GM18873 (cell line): ENCODE measurements around the gene USO1.
A peak's percentile ranks its signal among the peaks of the same experiment; 100 is the strongest.
"Not testable (repeated sequence)": the region's sequence is repeated elsewhere in the genome, so short reads cannot be mapped to it uniquely, and the experiment has no call there.

Experiments used
- ATAC-seq: cut with Tn5 transposase; IDR thresholded peaks from one replicate; pipeline ENCODE4 v1.9.1; 2021; ENCODE audit warnings: mild to moderate bottlenecking, moderate library complexity, moderate number of reproducible peaks; ENCODE audit not compliant: unreplicated experiment, low FRiP score

USO1 gene

DNA sequence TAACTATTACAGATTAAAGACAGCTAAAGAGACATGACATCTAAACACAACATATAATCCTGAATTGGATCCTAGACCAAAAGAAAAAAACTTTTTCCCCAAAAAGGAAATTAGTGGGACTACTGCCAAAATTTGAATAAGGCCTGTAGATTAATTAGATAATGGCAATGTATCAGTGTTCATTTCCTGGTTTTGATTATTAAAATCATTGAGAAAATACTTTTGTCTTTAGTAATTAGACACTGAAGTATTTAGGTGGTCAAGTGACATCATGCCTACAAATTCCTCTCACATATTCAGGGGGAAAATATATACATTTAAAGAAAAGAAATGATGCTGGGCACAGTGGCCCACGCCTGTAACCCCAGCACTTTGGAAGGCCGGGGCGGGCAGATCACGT, 10.4 kb upstream of the USO1 start:
- ATAC-seq, result no peak

DNA sequence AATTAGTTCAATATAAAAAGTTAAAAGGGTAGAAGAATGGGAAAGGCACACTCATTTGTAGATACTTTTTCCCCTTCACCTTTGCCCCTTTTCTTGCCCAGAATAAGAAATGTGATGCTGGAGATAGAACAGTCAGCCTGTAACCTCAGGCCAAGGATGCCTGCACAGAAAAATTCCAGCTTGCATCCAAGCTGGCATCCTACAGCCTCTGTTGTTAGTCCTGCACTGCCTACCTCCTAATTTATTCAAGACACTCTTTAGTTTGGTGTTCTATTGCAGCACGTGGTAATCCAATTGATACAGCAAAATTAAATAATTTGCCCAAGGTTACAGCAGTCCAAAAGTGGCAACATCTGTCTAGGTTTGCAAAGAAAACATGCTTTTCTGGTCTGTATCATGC, 9.7 kb upstream of the USO1 start:
- no peak for ATAC-seq

DNA sequence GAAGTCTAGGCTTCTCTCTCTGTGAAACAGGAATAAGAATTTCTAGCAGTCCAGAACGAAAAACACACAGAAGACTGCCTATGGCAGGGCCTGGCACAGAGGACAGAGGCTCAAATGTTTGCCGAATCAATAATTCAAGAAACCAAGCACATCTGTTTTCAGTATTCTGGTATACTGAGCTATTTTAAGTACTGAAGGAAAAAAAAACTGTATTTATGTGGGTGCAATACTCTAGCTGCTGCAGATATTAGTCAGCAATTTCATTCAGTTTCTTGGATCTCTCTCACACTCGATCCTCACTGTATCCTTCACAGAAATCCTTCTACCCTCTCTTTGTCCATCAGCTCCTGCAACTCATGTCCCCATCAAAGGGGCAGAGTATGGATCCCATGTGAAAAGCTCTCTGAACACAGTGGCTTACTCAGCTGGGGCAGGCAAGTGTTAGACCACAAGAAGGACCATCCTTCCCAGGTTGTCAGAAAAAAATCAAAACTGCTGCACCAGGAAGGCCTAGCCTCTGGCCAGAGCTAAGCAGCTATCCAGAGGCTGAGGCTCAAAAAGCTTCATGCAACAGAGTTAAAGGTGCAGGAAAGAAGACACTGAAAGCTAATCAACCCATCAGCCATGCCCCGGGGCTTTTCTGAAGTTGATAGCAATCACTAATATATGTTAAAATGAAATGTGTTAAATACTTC, 9.1 kb upstream of the USO1 start:
- ATAC-seq, result no peak

DNA sequence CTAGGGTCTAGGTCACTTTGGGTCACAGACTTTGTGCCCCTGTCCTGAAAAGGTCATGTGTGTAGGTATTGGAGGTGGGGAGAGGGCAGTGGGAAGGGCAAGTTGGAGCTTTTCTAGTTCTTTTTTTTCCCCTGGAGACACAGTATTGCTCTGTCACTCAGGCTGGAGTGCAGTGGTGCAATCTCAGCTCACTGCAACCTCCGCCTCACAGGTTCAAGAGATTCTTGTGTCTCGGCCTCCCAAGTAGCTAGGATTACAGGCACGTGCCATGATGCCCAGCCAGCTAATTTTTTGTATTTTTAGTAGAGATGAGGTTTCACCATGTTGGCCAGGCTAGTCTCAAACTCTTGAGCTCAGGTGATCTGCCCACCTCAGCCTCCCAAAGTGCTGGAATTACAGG, 8.3 kb upstream of the USO1 start:
- ATAC-seq, result not testable (repeated sequence)

DNA sequence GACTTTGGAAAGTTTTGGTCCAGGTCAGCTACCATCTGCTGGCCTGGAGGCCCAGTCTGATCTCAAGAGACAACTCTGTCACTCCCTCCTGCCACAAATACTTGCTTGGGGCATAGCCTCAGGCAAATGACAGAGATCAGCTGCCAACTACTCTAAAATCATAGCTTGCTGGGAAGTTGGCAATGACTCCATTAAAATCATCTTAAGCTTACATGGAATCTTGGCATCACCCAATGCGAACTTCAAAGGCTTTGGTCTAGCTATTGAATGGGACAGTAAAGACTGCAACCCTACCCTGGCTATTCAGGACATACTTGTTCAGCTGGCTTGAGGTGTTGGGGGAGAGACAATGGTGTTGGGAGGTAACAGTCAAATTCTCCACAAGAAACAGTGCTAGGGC, 7.0 kb upstream of the USO1 start:
- ATAC-seq, result no peak

DNA sequence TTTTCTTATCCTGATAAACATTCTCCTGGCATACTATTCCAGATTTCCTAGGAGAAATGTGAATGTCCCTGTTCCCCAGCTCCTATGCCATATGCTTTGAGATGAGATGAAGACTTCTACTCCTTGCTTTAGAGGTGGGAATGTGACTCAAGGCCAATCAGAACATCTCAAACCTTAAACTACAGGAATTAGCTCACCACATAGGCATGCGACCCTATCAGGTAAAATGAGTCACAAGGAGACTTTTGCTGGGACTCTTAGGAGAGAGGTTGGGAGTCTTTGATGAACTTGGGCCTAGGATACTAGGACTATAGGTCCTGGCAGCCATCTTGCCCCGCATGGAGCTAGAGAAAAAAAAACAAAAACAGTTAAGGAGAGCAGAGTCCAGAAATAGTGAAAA, 5.8 kb upstream of the USO1 start:
- no peak for ATAC-seq

DNA sequence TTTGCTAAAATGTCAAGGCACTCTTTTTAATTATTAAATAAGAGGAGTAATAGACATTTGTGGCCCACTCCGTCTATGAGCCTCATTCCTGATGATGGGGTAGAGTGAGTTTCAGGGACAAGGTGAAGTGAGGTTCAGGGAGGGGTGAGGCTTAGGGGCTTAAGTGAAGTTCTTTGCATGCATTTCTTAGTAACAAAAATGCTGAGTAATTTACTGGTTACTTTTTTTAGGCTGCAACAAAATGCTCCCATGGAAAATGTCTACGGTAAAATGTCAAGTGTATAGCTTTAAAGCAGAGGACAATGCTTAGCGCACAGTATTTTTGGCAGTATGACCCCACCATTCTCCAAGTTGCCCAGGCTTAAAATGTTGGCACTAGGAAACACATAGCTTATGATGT, 2.0 kb upstream of the USO1 start:
- no peak for ATAC-seq

DNA sequence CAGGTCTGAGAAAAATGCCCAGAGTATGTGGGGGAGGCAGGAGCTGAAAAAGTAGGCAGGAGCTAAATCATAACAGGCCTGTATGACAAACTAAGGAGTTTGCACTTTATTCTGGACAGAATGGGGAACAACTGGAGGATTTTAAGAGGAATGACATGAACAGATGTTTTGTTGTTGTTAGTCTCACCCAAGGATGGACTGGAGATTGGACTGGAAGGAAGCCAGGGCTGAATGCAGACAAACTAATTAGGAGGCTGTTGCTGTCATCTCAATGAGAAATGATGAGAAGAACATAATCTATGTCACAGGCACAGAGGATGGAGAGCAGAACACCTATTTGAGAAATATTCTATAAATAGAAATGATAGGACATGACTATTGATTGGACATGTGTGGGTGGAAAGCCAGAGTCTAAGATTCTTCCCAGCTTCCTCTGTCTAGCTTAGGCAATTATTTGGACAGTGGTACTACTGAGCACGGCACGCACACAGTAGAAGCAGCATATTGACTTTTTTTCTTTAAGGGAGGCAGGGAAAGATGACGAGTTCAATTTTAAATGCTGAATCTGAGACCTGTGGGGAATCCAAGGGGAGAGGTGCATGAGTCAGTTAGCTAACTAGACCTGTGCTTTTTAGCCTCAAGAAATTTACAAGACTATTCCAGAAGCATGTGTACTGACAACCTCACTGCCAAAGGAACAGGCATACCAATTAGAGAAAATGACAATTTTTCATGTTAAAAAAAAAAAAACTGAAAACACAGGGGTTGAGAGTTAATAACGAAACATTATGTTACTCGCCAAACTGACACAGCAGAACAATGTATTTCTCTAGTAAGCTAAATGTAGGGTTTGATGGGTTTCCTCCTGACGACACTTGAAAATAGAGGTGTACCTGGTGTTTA, 963 bp upstream of the USO1 start:
- ATAC-seq, result no peak

DNA sequence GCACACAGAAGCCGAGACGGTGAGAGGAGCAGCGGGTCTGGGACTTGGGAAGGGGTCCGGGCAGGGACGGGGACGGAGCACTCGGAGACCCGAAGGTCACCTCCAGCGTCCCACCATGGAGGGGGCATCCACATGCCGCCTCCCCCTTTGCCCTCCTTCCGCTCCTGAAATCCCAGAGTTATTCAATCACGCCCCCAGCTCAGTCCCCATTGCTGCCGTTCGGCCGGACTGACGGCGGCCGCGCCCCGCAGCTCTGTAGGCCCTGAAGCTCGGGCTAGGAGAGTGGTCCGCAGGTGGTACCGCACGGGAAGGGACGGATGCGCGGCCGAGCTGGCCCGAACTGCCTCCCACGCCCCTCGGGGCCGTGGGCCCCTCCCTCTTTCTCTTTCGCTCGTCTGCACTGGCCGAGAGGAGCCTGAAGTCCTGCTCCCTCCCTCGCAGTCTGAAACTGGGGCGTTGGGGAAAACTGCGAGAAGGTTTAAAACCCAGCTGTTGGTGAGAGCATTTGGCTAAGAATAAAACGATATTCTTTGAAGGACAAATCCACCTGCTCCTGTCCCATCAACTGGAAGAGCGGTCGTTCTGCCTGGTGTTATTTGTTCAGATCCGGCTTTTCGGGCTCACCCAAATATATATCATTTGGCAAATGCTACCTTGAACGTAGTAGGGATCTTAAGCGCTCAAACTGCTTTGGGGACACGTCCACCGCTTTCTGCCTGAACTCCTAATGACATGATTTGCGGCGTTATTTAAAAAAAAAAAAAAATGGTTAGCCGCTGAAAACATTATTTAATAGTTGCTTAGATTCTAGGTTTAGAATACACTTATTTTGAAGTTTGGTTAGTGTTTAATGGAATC, 719 bp downstream of the USO1 start:
- ATAC-seq, result peak; percentile 26

DNA sequence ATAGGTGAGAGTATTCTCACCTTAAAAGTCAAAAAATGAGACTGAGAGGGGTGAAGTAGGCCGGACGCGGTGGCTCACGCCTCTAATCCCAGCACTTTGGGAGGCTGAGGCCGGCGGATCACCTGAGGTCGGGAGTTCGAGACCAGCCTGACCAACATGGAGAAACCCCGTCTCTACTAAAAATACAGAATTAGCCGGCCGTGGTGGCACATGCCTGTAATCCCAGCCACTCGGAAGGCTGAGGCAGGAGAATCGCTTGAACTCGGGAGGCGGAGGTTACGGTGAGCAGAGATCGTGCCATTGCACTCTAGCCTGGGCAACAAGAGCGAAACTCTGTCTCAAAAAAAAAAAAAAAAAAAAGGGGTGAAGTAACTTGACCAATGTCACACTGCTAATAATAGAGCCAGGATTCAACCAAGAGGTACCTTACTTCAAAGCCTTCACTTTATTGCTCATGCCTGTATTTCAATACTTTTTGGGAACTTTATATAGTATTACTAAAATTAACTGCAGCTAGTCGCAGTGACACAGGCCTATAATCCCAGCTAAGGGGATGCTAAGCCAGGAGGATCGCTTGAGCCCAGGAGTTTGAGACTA, 1.7 kb downstream of the USO1 start:
- ATAC-seq, result not testable (repeated sequence)

DNA sequence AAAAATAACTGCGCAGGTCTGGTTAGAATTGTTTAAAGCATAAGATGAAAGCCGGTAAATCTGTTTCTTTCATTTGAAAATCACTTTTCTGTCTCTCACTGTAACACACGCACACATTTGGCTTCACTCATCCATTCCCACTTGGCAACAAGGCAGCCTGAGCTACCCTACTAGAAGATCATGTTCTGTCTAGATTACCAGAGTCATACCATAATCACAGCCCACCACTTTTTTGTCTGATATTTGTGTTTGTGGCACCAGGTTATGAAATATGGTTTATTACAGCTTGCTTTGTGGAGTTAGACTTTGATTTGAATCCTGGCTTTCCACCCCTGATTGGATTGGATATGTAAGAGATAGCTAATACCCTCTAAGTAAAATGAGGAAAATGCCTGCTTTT, 2.2 kb downstream of the USO1 start:
- ATAC-seq, result no peak

DNA sequence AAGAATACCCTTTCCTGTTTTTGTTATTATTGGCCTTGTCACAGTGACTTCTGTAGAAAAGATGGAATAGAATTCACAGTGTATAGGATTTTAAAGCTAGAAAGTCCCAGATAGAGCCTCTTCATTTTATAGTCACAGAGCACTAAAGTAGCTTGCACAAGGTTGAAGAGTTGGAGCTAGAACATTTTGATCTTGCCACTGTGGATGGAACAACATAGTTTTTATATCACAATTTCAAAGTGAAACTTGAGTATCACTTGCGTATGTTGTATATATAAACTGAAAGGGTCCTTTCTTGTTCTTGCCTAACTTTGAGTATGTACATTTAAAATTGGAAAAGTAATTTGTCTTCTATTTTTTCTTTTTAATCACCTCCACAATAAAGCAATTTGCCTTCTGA, 2.7 kb downstream of the USO1 start:
- ATAC-seq, result no peak

DNA sequence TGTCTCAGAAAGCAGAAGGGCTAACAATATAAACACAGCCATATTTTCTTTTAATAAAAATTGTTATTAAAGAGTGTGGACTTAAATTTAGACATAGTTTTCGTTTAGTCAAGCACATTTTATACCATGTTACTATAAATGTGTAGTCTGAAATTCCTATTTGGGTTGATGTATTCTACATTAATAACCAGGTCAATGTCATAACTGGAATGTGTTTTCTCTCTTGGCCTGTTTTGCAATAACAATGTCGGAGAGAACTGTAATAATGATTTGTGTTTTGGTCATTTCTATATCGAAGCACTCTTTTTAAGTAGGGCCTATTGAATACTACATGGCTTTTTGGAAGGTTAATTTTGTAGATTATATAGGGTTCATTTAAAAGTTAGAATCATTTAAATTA, 5.5 kb downstream of the USO1 start:
- no peak for ATAC-seq

DNA sequence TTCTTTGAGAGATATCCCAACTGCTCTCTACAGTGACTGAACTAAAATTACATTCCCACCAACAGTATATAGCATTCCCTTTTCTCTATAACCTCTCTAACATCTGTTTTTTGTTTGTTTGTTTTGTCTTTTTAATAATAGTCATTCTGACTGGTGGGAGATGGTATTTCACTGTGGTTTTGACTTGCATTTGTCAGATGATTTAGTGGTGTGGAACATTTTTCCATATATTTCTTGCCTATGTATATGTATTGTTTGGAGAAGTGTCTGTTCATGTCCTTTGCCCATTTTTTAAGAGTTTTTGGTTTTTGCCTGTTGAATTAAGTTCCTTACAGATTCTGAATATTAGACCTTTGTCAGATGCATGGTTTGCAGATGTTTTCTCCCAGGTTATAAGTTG, 9.0 kb downstream of the USO1 start:
- no peak for ATAC-seq

DNA sequence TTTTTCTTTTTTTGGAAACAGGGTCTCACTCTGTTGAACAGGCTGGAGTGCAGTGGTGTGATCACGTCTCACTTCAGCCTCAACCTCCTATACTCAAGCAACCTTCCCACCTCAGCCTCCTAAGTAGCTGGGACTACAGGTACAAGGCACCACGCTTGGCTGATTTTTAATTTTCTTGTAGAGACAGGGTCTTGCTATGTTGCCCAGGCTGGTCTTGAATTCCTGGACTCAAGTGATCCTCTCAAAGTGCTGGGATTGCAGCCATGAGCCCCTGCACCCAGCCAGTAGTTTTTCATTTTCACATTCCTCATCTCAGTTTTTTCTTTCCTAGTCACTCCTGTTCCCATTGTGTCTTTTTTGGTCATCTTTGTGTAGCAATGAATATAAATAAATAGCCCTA, 11.1 kb downstream of the USO1 start:
- ATAC-seq, result no peak

DNA sequence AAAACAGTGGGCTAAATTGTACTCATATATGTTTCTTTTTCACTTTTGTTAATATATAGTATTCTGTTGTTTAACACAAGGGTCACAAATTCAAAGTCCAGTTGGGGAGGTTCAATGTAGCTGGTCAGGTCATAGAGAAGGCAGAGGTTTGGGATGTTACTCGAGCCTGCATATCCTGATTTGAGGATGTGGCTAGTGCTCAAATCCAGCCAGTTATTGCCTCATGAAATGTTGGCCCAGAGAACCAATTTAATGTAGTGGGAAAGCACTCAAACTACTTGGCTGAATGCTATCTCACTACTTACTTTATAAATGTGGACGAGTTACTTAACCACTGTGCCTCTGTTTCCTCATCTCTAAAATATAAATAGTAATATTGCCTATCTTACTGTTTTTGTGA, 12.5 kb downstream of the USO1 start:
- no peak for ATAC-seq

DNA sequence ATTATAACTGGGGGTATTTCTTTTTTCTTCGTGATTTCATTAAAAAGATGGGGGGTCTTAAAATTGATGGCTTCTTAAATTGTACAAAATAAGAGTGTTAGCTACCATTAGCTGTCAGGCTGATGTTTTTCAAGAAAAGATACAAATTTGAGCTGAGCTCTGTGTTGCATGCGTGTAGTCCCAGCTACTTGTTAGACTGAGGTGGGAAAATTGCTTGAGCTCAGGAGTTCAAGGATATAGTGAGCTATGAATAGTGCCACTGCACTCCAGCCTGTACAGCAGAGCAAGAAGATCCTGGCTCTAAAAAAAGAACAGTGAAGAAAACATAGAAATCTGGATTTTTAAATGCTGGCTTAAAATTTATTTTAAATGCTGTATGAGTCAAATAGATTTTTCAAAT, 13.0 kb downstream of the USO1 start:
- no peak for ATAC-seq

DNA sequence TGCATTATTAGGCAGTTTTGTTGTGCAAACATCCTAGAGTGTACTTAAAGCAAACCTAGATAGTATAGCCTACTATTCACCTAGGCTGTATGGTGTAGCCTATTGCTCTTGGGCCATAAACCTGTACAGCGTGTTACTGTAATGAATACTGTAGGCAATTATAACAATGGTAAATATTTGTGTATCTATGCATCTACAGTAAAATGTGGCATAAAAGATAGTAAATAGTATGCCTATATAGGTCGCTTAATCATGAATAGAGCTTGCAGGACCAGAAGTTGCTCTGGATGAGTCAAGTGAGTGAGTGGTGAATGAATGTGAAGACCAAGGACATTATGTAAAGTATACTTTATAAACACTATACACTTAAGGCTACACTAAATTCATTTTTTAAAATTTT, 16.6 kb downstream of the USO1 start:
- no peak for ATAC-seq

DNA sequence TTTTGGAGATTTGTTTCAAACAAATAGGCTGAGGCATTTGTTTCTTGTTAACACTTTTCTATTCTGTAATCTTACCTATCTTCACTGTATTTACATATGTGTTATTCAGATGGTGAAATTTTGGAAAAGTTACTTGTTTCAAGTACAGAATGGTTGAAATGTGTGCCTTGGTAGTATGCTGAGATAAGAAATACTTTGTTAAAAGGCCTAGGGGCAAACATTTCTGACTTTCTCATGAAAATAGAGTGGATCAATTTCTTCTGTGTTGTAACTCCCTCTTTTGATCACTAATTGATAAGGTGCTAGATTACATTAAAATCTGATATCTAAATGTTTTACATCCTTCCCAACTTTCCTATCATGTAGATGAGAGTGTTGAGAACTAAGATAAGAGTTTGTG, 18.1 kb downstream of the USO1 start:
- no peak for ATAC-seq

DNA sequence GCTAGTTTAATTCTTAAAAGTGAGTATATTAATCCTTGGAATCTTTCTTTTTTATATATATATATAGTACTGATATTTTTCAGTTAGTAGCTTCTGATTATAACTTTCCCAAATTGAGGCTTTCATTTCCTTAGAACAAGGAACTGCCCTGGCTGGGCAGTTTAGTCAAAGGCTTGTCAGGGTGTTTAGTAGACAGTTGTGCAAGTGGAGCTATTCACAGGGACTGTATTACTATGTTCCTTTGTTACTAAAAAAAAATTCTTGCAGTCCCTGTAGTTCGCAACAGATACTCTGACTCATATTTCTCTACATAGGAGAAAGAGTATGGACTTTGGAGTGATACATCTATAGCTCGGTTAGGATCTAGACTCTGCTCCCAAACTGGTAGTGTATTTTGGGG, 20.8 kb downstream of the USO1 start:
- ATAC-seq, result no peak

DNA sequence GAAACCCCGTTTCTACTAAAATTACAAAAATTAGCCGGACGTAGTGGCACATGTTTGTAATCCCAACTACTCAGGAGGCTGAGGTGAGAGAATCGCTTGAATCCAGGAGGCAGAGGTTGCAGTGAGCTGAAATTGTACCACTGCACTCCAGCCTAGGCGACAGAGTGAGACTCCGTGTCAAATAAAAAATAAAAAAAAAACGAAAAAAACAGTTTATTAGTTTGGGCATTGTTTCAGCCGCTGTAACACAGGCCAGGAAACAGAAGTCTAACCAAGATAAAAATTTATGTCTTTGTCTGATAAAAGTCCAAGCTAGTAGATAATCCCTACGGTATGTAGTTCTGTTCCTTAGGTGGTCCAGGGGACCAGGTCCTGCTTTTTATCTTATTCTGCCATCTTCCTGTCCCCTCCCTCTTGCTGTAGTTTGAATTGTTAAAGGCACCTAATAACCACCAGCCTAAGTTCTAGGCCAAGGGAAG, 21.4 kb downstream of the USO1 start:
- no peak for ATAC-seq
